Measurements from ENCODE around the gene OSBPL5.

OSBPL5 gene

DNA sequence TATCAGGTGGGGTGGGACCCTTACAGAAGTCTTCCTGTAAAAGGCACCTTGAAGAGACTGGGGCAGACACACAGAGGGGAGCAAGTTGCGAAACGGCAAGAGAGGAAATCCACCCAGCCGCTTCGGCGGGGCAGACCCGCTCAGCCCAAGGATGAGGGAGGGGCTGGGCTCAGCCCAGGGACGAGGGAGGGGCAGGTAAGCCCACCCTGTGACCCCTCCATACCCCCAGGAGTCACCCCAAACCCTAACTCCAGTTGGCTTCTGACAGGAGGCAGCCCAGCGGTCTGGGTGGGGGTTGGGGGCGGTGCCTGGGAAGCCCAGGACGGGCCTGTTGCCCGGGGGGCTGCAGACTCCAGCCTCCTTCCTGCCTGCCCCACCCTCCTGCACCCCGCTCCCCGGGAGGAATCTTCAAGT is 965 bp downstream of the OSBPL5 start:
- DNase-seq (ENCODE audit: low read depth in 2 of 2) = no peak

DNA sequence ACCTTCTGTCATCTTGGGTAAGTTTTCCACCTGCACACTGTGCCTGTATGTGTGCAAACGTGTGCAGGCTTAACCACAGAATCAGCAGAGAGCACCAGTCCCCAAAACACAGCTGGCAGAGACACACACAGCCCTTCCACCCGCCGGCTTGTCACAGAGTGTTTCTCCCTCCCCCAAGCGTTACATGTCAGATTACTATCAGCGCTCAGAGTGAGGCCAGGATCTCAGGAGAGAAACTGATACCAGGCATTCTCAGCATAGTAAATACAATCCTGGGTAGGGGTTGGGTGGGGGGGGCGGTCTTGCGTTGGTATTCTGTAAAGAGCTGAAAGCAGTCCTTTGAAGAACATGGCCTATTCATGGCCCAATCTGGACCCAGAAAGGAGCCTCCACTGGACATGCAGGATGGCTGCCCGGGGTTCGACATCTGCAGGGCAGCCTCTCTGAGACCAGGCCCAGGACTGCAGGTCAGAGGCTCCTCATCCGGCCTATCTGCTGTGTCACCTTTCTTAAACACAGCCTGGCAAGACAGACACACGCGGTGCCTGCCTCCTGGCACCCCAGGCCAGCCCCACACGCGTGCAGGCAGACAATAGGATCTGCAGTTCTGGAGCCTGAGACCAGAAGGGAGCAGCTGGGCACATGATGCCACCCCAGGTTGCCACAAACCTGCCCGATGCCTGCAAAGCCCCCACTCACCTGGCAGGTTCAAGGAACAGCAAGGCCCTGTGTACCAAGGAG is 1.7 kb downstream of the OSBPL5 start:
- DNase-seq (ENCODE audit: low read depth in 2 of 2) = no peak

GRCh38 chr11:3162410-3163240 is 2.5 kb downstream of the OSBPL5 start:
- no peak for DNase-seq (ENCODE audit: low read depth in 2 of 2)

GRCh38 chr11:3161720-3162409 is 3.2 kb downstream of the OSBPL5 start:
- no peak for DNase-seq (ENCODE audit: low read depth in 2 of 2)

DNA sequence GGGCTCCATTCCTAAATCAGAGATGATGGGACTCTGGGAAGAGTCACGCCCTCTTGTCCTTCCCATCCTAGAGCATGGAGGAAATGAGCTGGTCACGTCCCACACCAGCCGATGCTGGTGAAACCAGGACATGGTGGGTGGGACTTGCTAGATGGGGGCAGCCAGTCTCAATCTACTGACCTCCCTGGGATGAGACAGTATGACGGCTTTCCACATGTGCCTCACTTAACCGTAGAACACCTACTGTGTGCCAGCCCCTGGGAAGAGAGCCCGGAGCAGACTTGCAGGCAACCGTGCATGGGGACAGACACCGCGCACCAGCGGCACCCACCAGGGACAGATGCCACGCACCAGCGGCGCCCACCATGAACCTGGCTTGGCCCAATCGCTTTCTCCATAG is 3.8 kb downstream of the OSBPL5 start:
- no peak for DNase-seq (ENCODE audit: low read depth in 2 of 2)

GRCh38 chr11:3160252-3161031 is 4.7 kb downstream of the OSBPL5 start:
- peak in 1 of 2 experiments; percentile 18 for DNase-seq (ENCODE audit: low read depth in 2 of 2)

DNA sequence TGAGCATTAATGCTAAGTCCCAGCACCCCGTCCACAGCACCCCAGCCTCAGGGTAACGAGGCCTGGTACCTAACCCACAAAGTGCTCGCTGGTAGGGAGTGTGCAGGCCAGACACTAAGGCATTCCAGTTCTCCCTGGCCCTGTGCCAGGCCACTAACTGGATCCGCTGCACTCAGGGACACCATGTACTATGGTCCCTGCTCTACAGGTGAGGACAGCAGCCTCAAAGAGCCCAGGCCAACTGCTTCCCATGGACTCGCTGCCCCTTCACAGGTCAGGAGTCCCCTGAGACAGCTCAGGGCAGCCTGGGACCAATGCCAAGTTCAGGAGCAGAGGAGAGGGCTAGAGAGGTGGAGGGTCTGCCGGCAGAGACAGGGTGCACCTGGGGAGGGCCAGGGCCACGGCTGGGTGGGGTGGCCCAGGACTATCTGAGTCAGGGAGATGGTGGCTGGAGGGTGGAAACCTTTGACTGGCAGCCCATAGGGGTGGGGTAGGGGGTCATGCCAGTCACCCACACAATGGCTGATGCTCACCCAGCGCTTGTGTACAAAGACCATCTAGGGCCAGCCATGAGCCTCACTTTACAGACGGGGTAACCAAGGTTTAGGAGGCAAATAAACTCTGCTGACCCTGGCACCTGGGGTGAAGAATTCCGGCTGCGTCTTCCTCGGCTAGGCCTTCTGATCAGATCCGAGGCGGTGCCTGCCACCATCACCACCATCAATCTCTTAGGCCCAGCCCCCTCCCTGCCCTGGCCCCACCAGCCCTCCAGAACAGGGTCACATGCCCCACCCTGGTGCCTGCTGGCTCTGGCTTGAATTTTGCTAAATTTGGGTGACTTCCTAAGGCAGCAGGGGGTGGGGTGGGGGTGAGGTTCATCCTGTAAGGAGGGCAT is 5.6 kb downstream of the OSBPL5 start:
- no peak for DNase-seq (ENCODE audit: low read depth in 2 of 2)

DNA sequence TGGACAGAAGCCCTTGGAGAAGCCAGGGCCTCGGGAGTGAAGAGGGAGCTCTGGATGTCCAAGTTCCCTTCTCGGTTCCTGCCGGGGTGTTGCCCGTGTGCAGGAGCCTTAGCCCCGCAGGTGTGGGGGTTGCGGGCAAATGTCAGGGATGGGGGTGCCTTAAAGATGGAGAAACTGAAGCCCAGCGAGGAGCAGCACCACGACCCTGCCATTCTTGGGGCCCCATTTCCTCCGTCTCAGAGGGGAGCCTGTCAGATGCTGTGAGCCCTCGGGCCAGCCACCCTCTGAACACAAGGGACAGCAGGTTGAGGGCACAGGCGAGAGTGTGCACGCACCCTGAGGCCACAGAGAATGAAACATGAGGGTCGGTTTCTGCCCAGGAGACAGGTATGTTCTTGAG is 6.3 kb downstream of the OSBPL5 start:
- no peak for DNase-seq (ENCODE audit: low read depth in 2 of 2)

- no peak for DNase-seq (ENCODE audit: low read depth in 2 of 2)
These were observed 6.9 kb downstream of the OSBPL5 start for GRCh38 chr11:3158131-3158591.

DNA sequence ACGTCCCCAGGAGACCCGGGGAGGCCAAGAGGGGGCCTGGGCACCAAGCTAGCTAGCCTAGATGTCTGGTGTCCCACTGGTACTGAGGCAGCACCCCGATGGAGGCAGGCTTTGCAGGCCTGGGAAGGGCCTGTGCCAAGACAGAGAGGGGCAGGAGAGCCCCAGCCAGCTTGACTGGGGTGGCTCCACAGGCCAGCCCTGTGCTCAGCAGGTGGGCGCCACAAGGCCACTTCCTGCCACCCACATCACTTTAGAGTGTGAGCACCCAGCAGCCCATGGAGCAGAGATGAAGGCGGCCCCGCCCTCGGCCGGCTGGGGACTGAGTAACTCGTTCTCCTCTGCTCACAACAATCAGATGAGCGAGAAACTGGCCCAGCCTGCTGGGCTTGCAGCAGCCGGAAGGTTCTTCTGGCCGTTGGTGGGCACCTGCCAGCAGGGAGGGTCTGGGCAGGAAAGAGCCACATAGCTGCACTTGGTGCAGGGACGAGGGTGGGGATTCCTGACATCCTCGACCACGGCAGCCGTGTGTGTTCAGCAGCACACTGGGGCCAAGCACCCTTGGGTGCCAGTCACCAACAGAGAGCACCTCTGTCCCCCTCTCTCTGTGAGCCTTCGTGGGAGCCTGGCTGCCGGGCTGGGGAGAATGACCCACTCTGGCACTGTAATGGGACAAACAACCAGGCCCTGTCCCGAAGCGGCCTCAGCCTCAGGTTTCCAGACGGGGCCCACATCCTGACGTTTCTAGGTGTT is 7.6 kb downstream of the OSBPL5 start:
- DNase-seq (ENCODE audit: low read depth in 2 of 2) = no peak

DNA sequence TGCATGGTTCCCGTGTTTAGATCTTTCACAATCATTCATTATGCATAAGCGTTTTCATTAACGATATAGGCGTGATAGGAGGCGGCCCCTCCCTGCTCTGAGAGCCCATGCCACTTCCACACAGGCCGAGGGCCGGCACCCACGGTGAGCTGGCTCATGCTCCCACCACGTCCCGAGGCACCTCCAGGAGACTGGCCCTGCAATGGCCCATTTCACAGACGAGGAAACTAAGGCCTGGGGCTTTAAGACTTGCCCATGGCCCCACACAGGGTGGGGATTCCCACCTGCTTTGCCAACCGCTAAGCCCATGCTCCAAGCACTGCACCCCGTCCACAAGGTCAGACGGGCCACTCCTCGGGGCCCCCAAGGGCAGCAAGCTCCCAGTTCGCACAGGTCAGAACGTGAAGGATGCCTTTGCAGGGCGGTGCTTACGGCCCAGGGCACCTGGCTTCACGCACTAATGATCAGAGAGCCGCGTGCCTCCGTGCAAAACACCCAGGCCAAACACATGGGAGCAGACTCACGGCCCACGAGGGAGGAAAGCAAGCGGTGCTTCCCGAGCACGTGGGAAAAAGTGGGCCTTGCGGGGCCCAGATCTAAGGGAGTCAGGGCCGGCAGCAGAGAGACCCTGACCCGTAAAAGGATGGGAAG is 8.3 kb downstream of the OSBPL5 start:
- DNase-seq (ENCODE audit: low read depth in 2 of 2) = no peak

- no peak for DNase-seq (ENCODE audit: low read depth in 2 of 2)
These were observed 8.8 kb downstream of the OSBPL5 start for GRCh38 chr11:3156282-3156660.

- DNase-seq (ENCODE audit: low read depth in 2 of 2) = no peak
These were observed 9.3 kb downstream of the OSBPL5 start for GRCh38 chr11:3155691-3156258.

DNA sequence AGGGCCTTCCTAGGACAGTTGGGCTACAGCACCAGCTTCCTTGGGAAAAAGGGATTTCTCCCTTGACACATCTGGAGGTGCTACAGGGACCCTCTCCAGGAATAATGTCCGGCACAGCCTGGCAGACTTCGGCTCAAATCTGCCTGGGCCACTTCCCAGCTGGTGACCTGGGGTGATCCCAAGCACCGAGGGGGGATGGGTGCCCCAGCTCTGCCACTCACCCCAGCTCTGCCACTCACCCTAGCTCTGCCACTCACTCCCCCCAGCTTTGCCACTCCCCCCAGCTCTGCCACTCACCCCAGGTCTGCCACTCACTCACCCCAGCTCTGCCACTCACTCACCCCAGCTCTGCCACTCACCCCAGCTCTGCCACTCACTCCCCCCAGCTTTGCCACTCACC is 9.9 kb downstream of the OSBPL5 start:
- no peak for DNase-seq (ENCODE audit: low read depth in 2 of 2)

- DNase-seq (ENCODE audit: low read depth in 2 of 2) = no peak
These were observed 11.0 kb downstream of the OSBPL5 start for GRCh38 chr11:3154001-3154599.

DNA sequence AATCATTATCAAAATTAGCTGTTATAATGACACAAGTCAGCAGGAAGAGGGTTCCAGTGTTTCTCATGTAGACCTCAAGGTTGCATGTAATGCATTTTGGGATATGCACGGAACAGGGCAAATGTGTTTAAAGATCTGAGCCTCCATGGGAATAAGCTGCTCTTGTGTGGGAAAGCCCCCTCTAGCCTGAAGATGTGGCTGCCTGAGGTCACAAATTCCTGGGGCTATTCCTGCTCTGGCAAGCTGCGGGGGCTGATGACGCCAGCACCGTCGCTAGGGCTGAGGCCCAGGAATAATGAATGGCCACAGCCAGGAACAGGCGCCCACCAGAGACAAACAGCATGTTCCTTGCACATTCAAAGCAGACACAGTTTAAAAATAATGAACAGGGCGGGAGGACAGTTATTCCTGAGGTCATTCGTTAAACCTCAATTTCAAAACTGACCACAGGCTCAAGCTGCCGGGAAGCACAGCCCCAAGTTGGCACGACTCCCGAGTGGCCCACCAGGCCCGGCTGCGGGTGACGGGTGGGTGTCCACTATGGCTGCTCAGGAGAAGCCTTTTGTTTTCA is 11.7 kb downstream of the OSBPL5 start:
- DNase-seq (ENCODE audit: low read depth in 2 of 2) = no peak

DNA sequence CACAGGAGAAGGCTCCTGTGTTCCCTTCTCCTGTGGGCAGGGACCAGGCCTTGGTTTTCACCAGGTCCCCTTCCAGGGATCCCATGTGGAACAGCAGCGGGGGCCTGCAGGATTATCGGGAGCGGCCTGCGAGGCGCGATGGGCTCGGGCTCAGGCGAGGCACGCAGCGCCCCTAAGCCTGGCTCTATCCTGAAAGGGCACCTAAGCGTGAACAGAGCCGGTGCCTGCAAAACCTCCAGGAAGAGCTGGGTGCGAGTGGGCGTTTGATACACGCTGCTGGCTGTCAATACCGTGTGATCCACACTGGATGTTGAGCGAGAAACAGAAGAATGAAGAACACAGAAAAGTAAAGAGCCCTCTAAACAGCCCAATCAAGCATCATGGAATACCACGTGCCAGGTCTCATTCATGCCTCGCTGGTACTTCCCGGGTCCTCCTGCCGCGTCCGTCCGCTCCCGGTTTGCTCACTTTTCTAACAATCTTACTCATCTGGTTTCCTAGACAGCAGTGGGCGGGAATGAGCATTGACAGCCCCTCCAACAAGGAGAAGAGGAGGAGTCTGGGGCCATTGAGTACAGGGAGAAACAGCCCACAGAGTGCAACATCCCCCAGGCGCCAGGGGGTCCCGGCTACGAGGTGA is 12.5 kb downstream of the OSBPL5 start:
- DNase-seq (ENCODE audit: low read depth in 2 of 2) = no peak

DNA sequence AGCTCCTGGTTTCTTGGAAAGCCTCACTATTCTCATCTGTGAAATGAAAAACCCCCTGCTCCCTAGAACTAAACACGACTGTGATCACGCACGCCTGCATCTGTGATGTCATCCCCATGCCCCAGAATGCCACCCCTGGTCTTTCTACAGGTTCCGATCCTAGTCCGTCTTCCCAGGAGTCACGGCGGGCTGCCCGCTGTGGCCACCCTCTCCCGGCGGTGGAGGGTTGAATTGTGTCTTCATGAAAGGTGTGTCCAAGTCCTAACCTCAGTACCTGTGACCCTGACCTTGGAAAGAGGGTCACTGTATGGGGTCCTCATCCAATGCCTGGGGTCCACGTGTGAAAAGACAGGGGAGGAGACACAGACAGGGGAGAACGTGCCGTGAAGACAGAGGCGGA is 14.4 kb downstream of the OSBPL5 start:
- DNase-seq (ENCODE audit: low read depth in 2 of 2) = no peak

Measured in stimulated activated CD4-positive, alpha-beta T cell treated with anti-CD3 and anti-CD28 coated beads, Interleukin-12 subunit alpha, Interleukin-12 subunit beta, amount 100 ng/mL, for 24 hours (primary cell).